Common myeloid progenitor, CD34-positive (primary cell): Measurements from ENCODE around the gene BTBD6.

Experiments used
- CTCF ChIA-PET: fragments of 350-600 bp; sonication (Branson Sonifier 250); formaldehyde crosslinking; loops from one replicate; lab custom pipeline; 2021; ENCODE audit warnings: antibody characterized with exemption; lab: Charles Lee
- POLR2A ChIA-PET: fragments of 350-600 bp; sonication (Branson Sonifier 250); formaldehyde crosslinking; loops from one replicate; lab custom pipeline; 2021; ENCODE audit warnings: antibody characterized with exemption; lab: Charles Lee
- DNase-seq, 3 donors: peaks; one replicate each; pipeline versions ENCODE4 v3.0.0 to v3.0.0-alpha.2; 2013
- H3K27ac ChIP-seq, 2 experiments: 1 replicate in 1 of 2; 2 replicates in 1 of 2; pipeline ENCODE4 v1.7.0; 2013; ENCODE audit warnings: inconsistent platforms in 2 of 2, low read length in 2 of 2, mild to moderate bottlenecking in 2 of 2, low read depth in 1 of 2, moderate library complexity in 1 of 2; ENCODE audit not compliant: severe bottlenecking in 2 of 2, insufficient read depth in 1 of 2, poor library complexity in 1 of 2
- H3K27me3 ChIP-seq, 5 experiments: replicated peaks in 2 of 5; 1 replicate in 3 of 5; 2 replicates in 2 of 5; pipeline versions ENCODE4 v1.6.1 to v1.7.0; 2013; ENCODE audit warnings: low read length in 4 of 5, mild to moderate bottlenecking in 2 of 5, moderate library complexity in 2 of 5, inconsistent platforms in 1 of 5; ENCODE audit not compliant: insufficient read depth in 5 of 5, control insufficient read depth in 4 of 5
- H3K36me3 ChIP-seq, 4 experiments: 1 replicate in 2 of 4; 2 replicates in 2 of 4; pipeline versions ENCODE4 v1.6.1 to v1.7.0; 2013; ENCODE audit warnings: low read length in 3 of 4, control low read depth in 1 of 4, mild to moderate bottlenecking in 1 of 4; ENCODE audit not compliant: control insufficient read depth in 4 of 4, insufficient read depth in 4 of 4
- H3K4me1 ChIP-seq, 4 experiments: 1 replicate in 3 of 4; 2 replicates in 1 of 4; pipeline versions ENCODE4 v1.6.1 to v1.7.1; 2013; ENCODE audit warnings: low read length in 3 of 4, mild to moderate bottlenecking in 3 of 4, control low read depth in 1 of 4, inconsistent platforms in 1 of 4, moderate library complexity in 1 of 4; ENCODE audit not compliant: control insufficient read depth in 4 of 4, insufficient read depth in 4 of 4; ENCODE audit errors: control extremely low read depth in 1 of 4
- H3K4me3 ChIP-seq, 7 experiments: 1 replicate in 4 of 7; 2 replicates in 3 of 7; pipeline versions ENCODE4 v1.5.1 to v1.7.0; 2013; ENCODE audit warnings: mild to moderate bottlenecking in 7 of 7, low read length in 6 of 7, moderate library complexity in 6 of 7, inconsistent platforms in 2 of 7, low read depth in 2 of 7, control low read depth in 1 of 7; ENCODE audit not compliant: insufficient read depth in 4 of 7, control insufficient read depth in 1 of 7; ENCODE audit errors: extremely low read depth in 1 of 7
- H3K9me3 ChIP-seq, 5 experiments: 1 replicate in 4 of 5; 2 replicates in 1 of 5; pipeline versions ENCODE4 v1.6.1 to v1.7.1; 2013; ENCODE audit warnings: low read length in 4 of 5, mild to moderate bottlenecking in 2 of 5, inconsistent platforms in 1 of 5, low read depth in 1 of 5, moderate library complexity in 1 of 5; ENCODE audit not compliant: control insufficient read depth in 4 of 5, insufficient read depth in 2 of 5; ENCODE audit errors: control extremely low read depth in 1 of 5
- WGBS: methylation state at CpG from one replicate; pipeline ENCODE4 v1.1.5; 2013; ENCODE audit not compliant: insufficient coverage; 5-methylcytosine and 5-hydroxymethylcytosine counted together

The BTBD6 gene

GRCh38 chr14:105227346-105227745 lies 21.0 kb upstream of the BTBD6 start:
- Histone ChIP-seq H3K4me3 (no peak overlapping the region), H3K27ac (no peak overlapping the region), H3K27me3 (no peaks in the 10 kb centered on the region), H3K4me1 (no peaks in the 10 kb centered on the region), H3K9me3 (peaks cover 0 to 2% (median 0%) of the 10 kb centered on the region in 5 experiments), H3K36me3 (peaks cover 13 to 52% (median 28%) of the 10 kb centered on the region in 4 experiments)
- ChIA-PET CTCF (interaction anchor here (1.2 kb wide), 2 partner anchors 19 to 24 kb away, joined by 3 read pairs; no protein-coding TSS in a partner anchor), POLR2A (no interaction called here)
- no peak for DNase-seq
- 94% methylated on average over 8 of the region's 14 CpGs for WGBS

- POLR2A ChIA-PET, result no interaction called here
- H3K36me3 ChIP-seq, result peaks cover 7 to 42% (median 24%) of the 10 kb centered on the region in 4 experiments
- no peaks in the 10 kb centered on the region for H3K4me1 ChIP-seq
- no peak for DNase-seq
- peaks cover 0 to 2% (median 0%) of the 10 kb centered on the region in 5 experiments for H3K9me3 ChIP-seq
- no peak overlapping the region for H3K4me3 ChIP-seq
- 95% methylated on average over 17 of the region's 17 CpGs for WGBS
- CTCF ChIA-PET, result no interaction called here
- H3K27me3 ChIP-seq, result no peaks in the 10 kb centered on the region
- H3K27ac ChIP-seq, result no peak overlapping the region
These were observed 19.8 kb upstream of the BTBD6 start for GRCh38 chr14:105228562-105228961.

- DNase-seq, result no peak
- WGBS, result 95% methylated on average over 14 of the region's 18 CpGs
These were observed 19.2 kb upstream of the BTBD6 start for GRCh38 chr14:105229099-105229655.

GRCh38 chr14:105240811-105241576 lies 7.3 kb upstream of the BTBD6 start:
- H3K9me3 ChIP-seq, result no peaks in the 10 kb centered on the region
- DNase-seq, result no peak
- POLR2A ChIA-PET, result no interaction called here
- WGBS, result 96% methylated on average over 24 of the region's 31 CpGs
- no peaks in the 10 kb centered on the region for H3K4me1 ChIP-seq
- CTCF ChIA-PET, result no interaction called here
- no peak overlapping the region for H3K27ac ChIP-seq
- no peaks in the 10 kb centered on the region for H3K27me3 ChIP-seq
- peaks cover 0 to 33% (median 24%) of the 10 kb centered on the region in 4 experiments for H3K36me3 ChIP-seq
- no peak overlapping the region for H3K4me3 ChIP-seq

More at GRCh38 chr14:105229099-105229655, 19.2 kb upstream of the BTBD6 start:
- no peaks in the 10 kb centered on the region for H3K4me1 ChIP-seq
- H3K9me3 ChIP-seq, result peaks cover 0 to 2% (median 0%) of the 10 kb centered on the region in 5 experiments
- H3K27ac ChIP-seq, result no peak overlapping the region
- no peaks in the 10 kb centered on the region for H3K27me3 ChIP-seq
- H3K4me3 ChIP-seq, result no peak overlapping the region
- CTCF ChIA-PET, result no interaction called here
- peaks cover 6 to 37% (median 21%) of the 10 kb centered on the region in 4 experiments for H3K36me3 ChIP-seq
- POLR2A ChIA-PET, result no interaction called here

- no peak overlapping the region for H3K4me3 ChIP-seq
- WGBS, result 92% methylated on average over 17 of the region's 19 CpGs
- H3K4me1 ChIP-seq, result no peaks in the 10 kb centered on the region
- H3K9me3 ChIP-seq, result no peaks in the 10 kb centered on the region
- H3K36me3 ChIP-seq, result peaks cover 0 to 37% (median 24%) of the 10 kb centered on the region in 4 experiments
- no peak for DNase-seq
- CTCF ChIA-PET, result no interaction called here
- POLR2A ChIA-PET, result no interaction called here
- H3K27me3 ChIP-seq, result no peaks in the 10 kb centered on the region
- no peak overlapping the region for H3K27ac ChIP-seq
These were observed 6.7 kb upstream of the BTBD6 start for GRCh38 chr14:105241641-105242040.

DNA sequence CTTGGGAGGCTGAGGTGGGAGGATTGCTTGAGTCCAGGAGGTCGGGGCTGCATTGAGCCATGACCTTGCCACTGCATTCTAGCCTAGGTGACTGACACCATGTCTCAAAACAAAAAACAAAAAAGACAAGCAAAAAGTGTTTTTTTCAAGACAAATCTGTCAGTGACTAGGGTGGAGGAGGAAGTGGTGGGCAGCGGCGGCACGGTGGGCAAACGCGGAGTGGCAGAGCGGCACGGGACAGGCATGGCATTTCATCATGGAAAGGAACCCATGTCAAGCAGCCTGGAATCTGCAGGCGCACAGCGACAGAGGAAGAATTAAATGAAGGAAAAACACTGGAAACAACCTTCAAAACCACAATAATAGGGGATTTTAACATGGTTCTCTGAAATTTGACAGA lies 4.0 kb upstream of the BTBD6 start:
- Histone ChIP-seq H3K27ac (no peak overlapping the region), H3K27me3 (no peaks in the 10 kb centered on the region), H3K4me3 (no peak overlapping the region), H3K4me1 (peaks cover 0 to 12% (median 10%) of the 10 kb centered on the region in 4 experiments), H3K36me3 (peaks cover 0 to 43% (median 33%) of the 10 kb centered on the region in 4 experiments), H3K9me3 (no peaks in the 10 kb centered on the region)
- CTCF ChIA-PET, result no interaction called here
- 100% methylated on average over 1 of the region's 10 CpGs for WGBS
- POLR2A ChIA-PET, result no interaction called here
- DNase-seq, result no peak

GRCh38 chr14:105247026-105247425 lies 1.3 kb upstream of the BTBD6 start:
- ChIA-PET POLR2A (interaction anchor here (1.3 kb wide), 1 partner anchor 46 kb away, joined by 8 read pairs; no protein-coding TSS in a partner anchor), CTCF (interaction anchor here (0.6 to 1.7 kb wide), 4 partner anchors 8 to 67 kb away, joined by 3 to 5 read pairs (median 4); no protein-coding TSS in a partner anchor)
- Histone ChIP-seq H3K4me3 (no peak overlapping the region), H3K9me3 (no peaks in the 10 kb centered on the region), H3K36me3 (peaks cover 0 to 56% (median 38%) of the 10 kb centered on the region in 4 experiments), H3K27ac (no peak overlapping the region), H3K4me1 (peaks cover 0 to 15% (median 10%) of the 10 kb centered on the region in 4 experiments), H3K27me3 (no peaks in the 10 kb centered on the region)
- 94% methylated on average over 16 of the region's 16 CpGs for WGBS
- no peak for DNase-seq
